IPS-11a (cell line): ENCODE data around the gene WNT5B.

ENCODE experiments used
- H3K4me3 ChIP-seq: one replicate; pipeline ENCODE4 v1.5.1; 2013; ENCODE audit warnings: low read depth, low read length, control low read depth

The WNT5B gene

GRCh38 chr12:1628666-1629337 lies at the start of gene WNT5B:
TSS of gene WNT5B (plus strand) at chr12:1629231. CDS start at chr12:1631355, 2,124 bp downstream.
- peak within 1 kb of the TSS; percentile 34 for H3K4me3 ChIP-seq

GRCh38 chr12:1579651-1580435 lies 49.2 kb upstream of the WNT5B start:
- H3K4me3 ChIP-seq = no peak overlapping the region

GRCh38 chr12:1580526-1580925 lies 48.5 kb upstream of the WNT5B start:
- no peak overlapping the region for H3K4me3 ChIP-seq

GRCh38 chr12:1581973-1582708 lies 46.9 kb upstream of the WNT5B start:
- no peak overlapping the region for H3K4me3 ChIP-seq

GRCh38 chr12:1582709-1583050 lies 46.4 kb upstream of the WNT5B start:
- H3K4me3 ChIP-seq = no peak overlapping the region

GRCh38 chr12:1583421-1584078 lies 45.5 kb upstream of the WNT5B start:
- no peak overlapping the region for H3K4me3 ChIP-seq

GRCh38 chr12:1584326-1584725 lies 44.7 kb upstream of the WNT5B start:
- no peak overlapping the region for H3K4me3 ChIP-seq

- H3K4me3 ChIP-seq = no peak overlapping the region
These were observed 41.0 kb upstream of the WNT5B start for GRCh38 chr12:1587927-1588574.

GRCh38 chr12:1588575-1588947 lies 40.5 kb upstream of the WNT5B start:
- H3K4me3 ChIP-seq = no peak overlapping the region

GRCh38 chr12:1590221-1590979 lies 38.6 kb upstream of the WNT5B start:
- H3K4me3 ChIP-seq = peak overlapping the region; percentile 33

GRCh38 chr12:1591034-1591433 lies 38.0 kb upstream of the WNT5B start:
- peak overlapping the region; percentile 33 for H3K4me3 ChIP-seq

GRCh38 chr12:1591543-1591942 lies 37.5 kb upstream of the WNT5B start:
- H3K4me3 ChIP-seq = no peak overlapping the region

- H3K4me3 ChIP-seq = peak overlapping the region; percentile 57
These were observed 36.4 kb upstream of the WNT5B start for GRCh38 chr12:1592444-1593173.

GRCh38 chr12:1593174-1594005 lies 35.6 kb upstream of the WNT5B start:
- H3K4me3 ChIP-seq = peak overlapping the region; percentile 57

- H3K4me3 ChIP-seq = peak overlapping the region; percentile 57
These were observed 35.1 kb upstream of the WNT5B start for GRCh38 chr12:1594006-1594260.

GRCh38 chr12:1594261-1595025 lies 34.6 kb upstream of the WNT5B start, which contains the start of gene FBXL14:
TSS of gene FBXL14 (minus strand) at chr12:1594581. CDS start at chr12:1594066, 515 bp downstream.
- peak within 1 kb of the TSS; percentile 59 for H3K4me3 ChIP-seq

GRCh38 chr12:1595026-1595561 lies 33.9 kb upstream of the WNT5B start:
- peak overlapping the region; percentile 59 for H3K4me3 ChIP-seq
